Ovary (tissue), 9 donors: ENCODE results near the gene F7. TPM values are rescaled to one million over a fixed set of nuclear protein-coding genes. Genes with fewer than 3 reads are reported as not detected.

Experiments
- DNase-seq, 5 donors: peaks; one replicate each; pipeline ENCODE4 v3.0.0-alpha.2; 2019 to 2020
- H3K27ac ChIP-seq, 2 donors: fragments of 200-600 bp; one replicate each; pipeline versions ENCODE4 v1.5.1 to v1.8.0; 2019 to 2022
- H3K27me3 ChIP-seq: fragments of 200-600 bp; one replicate; pipeline ENCODE4 v1.8.0; 2022
- H3K36me3 ChIP-seq: fragments of 200-600 bp; sonication (generic); one replicate; pipeline ENCODE4 v1.5.1; 2019
- H3K4me1 ChIP-seq: one replicate; pipeline ENCODE4 v1.8.1; 2013; ENCODE audit warnings: mild to moderate bottlenecking, moderate library complexity; ENCODE audit not compliant: insufficient read depth
- H3K4me3 ChIP-seq: fragments of 200-600 bp; sonication (generic); one replicate; pipeline ENCODE4 v1.5.1; 2017
- H3K9me3 ChIP-seq, 2 donors: fragments of 200-600 bp in 1 of 2; sonication (generic) in 1 of 2; one replicate each; pipeline versions ENCODE4 v1.5.1 to v1.8.1; 2013 to 2019; ENCODE audit warnings: mild to moderate bottlenecking in 1 of 2, moderate library complexity in 1 of 2
- CTCF ChIP-seq, 3 donors: fragments of 450-650 bp in 2 of 3; fragments of 200-600 bp in 1 of 3; IDR thresholded peaks; one replicate each; pipeline versions ENCODE4 v1.5.1 to v1.8.0; 2016 to 2022; ENCODE audit warnings: antibody characterized with exemption in 3 of 3, mild to moderate bottlenecking in 1 of 3
- EP300 ChIP-seq: sonication (generic); formaldehyde crosslinking; IDR thresholded peaks from one replicate; pipeline ENCODE4 v1.6.1; 2017; ENCODE audit warnings: antibody characterized with exemption
- POLR2A ChIP-seq: fragments of 450-650 bp; IDR thresholded peaks from one replicate; pipeline ENCODE4 v1.6.1; 2017; ENCODE audit warnings: antibody characterized with exemption, mild to moderate bottlenecking, moderate library complexity
- WGBS, 3 donors: extraction: QIAGEN DNeasy Blood & Tissue Kit in 1 of 3; methylation state at CpG; one replicate each; pipeline versions ENCODE4 v1.1.5 to v1.1.7; 2013 to 2017; 5-methylcytosine and 5-hydroxymethylcytosine counted together
- intact Hi-C, 4 donors: fragments of 100-400 bp; cut with DNase I; formaldehyde crosslinking; loops; one replicate each; pipeline versions ENCODE4 v1.11.0 to v1.15.1; 2022 to 2023
- polyA plus RNA-seq, 2 donors: library from polyadenylated mRNA; stranded (reverse); fragments of 200-250 nt in 1 of 2; fragments of 350-450 nt in 1 of 2; fragmentation: Illumina TruSeq in 1 of 2; extraction: RNeasy Lipid Tissue Mini Kit (QIAGEN cat#74804) in 1 of 2; gene quantifications; one replicate each; pipeline ENCODE4 v1.2.3, GENCODE V29; 2013 to 2014
- total RNA-seq, 7 donors: library from RNA; depleted of rRNA in 2 of 7; stranded (reverse); fragments of >200 nt in 2 of 7; fragmentation: NEBNext Ultra II Directional in 3 of 7; extraction: Animal tissue kit (Norgen Biotek cat#: 25700) in 3 of 7; gene quantifications; one replicate each; pipeline versions ENCODE4 v1.1.0 to v1.2.4, GENCODE V29; 2016 to 2023
- donor health status: DM: no; HTN: no; CAD: no; lungs with moderate emphysema.
- donor health status: DM: no; HTN: no; CAD: no.
- donor health status: Bipolar disorder and iron deficiency.
- donor health status: DM: yes; HTN: yes; CAD: no.
- donor health status: DM: no; HTN: no; CAD: no.
- donor health status: DM: yes; HTN: yes; CAD: no.

The F7 gene
- total and polyA plus RNA-seq, 9 donors: 0.11 to 2.1 (median 0.35) TPM; not detected in 2

- no peaks in the 10 kb centered on the region for H3K9me3 ChIP-seq
- H3K4me3 ChIP-seq: no peak overlapping the region
- no peaks in the 10 kb centered on the region for H3K4me1 ChIP-seq
- no peaks in the 10 kb centered on the region for H3K36me3 ChIP-seq
- TF ChIP-seq EP300 (no peak), POLR2A (no peak), CTCF (IDR thresholded peaks at IDR 0.05) (no peak)
- no peaks in the 10 kb centered on the region for H3K27me3 ChIP-seq
- intact Hi-C loops: no loop called here
- 88 to 90% (median 89%) methylated on average over 25 of the region's 25 CpGs for WGBS, 3 donors
- DNase-seq: no peak
- H3K27ac ChIP-seq: no peak overlapping the region
Observed at GRCh38 chr13:113095146-113096051, 10.2 kb upstream of the F7 start.

- intact Hi-C loops: no loop called here
- no peaks in the 10 kb centered on the region for H3K4me1 ChIP-seq
- H3K27me3 ChIP-seq: no peaks in the 10 kb centered on the region
- no peaks in the 10 kb centered on the region for H3K36me3 ChIP-seq
- no peak for TF ChIP-seq POLR2A
- no peak for TF ChIP-seq EP300
- no peak for TF ChIP-seq CTCF (IDR thresholded peaks at IDR 0.05)
- H3K4me3 ChIP-seq: no peak overlapping the region
- H3K27ac ChIP-seq: no peak overlapping the region
- H3K9me3 ChIP-seq: no peaks in the 10 kb centered on the region
- no peak for DNase-seq
- WGBS, 3 donors: 89 to 93% (median 92%) methylated on average over 56 to 61 of the region's 61 CpGs
Observed at GRCh38 chr13:113096052-113096744, 9.4 kb upstream of the F7 start.

- no peaks in the 10 kb centered on the region for H3K9me3 ChIP-seq
- H3K36me3 ChIP-seq: no peaks in the 10 kb centered on the region
- intact Hi-C loops: no loop called here
- no peaks in the 10 kb centered on the region for H3K4me1 ChIP-seq
- no peaks in the 10 kb centered on the region for H3K27me3 ChIP-seq
- DNase-seq: no peak
- H3K4me3 ChIP-seq: no peak overlapping the region
- no peak overlapping the region for H3K27ac ChIP-seq
- WGBS, 3 donors: 76 to 91% (median 77%) methylated on average over 29 to 52 of the region's 52 CpGs
- TF ChIP-seq CTCF (IDR thresholded peaks at IDR 0.05) (no peak), POLR2A (no peak), EP300 (no peak)
Observed at GRCh38 chr13:113096745-113097305, 8.8 kb upstream of the F7 start.

DNA sequence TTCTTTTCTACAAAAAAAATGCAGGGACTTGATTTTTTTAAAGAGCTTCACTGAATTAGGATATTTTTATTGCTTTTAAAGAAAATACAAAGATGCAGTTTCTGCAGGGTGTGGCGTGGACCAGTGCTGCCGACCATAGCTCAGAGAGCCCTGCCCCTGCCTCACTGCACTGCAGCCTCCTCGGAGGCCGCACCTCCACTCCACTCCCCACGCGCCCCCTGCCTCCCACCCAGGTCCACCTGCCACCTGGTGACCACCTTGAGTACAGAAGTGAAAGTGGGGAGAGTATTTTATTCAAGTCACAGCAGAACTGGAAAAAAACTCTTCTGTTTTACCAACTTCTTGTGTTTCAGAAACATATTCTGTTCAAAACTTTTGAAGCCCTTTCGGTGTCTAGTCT is 7.9 kb upstream of the F7 start:
- 81 to 87% (median 84%) methylated on average over 7 of the region's 7 CpGs for WGBS, 3 donors
- no peaks in the 10 kb centered on the region for H3K36me3 ChIP-seq
- no peaks in the 10 kb centered on the region for H3K27me3 ChIP-seq
- intact Hi-C loops: no loop called here
- no peak overlapping the region for H3K27ac ChIP-seq
- H3K4me1 ChIP-seq: no peaks in the 10 kb centered on the region
- DNase-seq: no peak
- H3K9me3 ChIP-seq: no peaks in the 10 kb centered on the region
- H3K4me3 ChIP-seq: no peak overlapping the region
- TF ChIP-seq CTCF (IDR thresholded peaks at IDR 0.05): no peak
- TF ChIP-seq POLR2A: no peak
- no peak for TF ChIP-seq EP300
